Stimulated activated CD4-positive, alpha-beta T cell treated with anti-CD3 and anti-CD28 coated beads, TNF-alpha, amount 100 ng/mL, for 1 hour (primary cell): ENCODE measurements around the gene AUTS2.

ENCODE experiments used
- DNase-seq, 3 donors: peaks; one replicate each; pipeline ENCODE4 v3.0.0-alpha.2; 2020; ENCODE audit warnings: low read depth in 3 of 3, low spot score in 1 of 3

The AUTS2 gene

DNA sequence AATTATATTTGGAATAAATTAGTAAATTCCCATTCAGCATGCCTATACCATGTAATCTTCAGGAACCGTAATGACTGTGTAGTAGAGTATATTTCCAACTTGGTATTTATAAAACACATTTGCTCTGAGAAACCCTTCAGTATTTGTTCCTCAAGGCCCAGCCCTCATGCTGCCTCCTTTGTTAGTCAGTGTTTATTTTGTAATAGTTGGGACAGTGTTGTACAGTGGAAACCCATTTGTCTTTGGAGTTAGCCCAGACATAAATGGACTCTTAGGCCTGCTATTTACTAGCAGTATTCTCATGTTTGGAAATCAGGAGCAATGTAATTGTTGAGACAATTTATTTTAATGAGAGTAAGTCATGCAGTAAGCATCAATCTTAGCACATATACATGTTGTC, 686.9 kb downstream of the AUTS2 start:
- no peak for DNase-seq

DNA sequence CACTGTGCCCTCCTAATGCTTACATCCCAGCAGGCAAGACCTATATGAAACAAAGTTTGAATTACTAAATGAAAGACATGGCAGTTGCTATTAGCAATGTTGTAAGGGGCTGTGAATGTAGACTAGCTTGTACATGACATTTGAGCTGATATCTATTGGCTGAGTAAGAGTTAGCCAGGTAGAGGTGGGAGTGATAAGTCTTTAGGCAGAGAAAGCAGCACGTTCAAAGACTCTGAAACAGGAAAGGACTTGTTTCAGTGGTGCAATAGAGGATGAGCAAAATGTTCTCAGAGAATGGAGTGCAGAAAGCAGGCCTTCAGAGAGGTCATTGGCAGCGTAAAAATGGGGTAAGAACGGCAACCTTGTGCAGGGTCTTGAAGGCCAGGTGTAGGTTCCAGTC, 687.6 kb downstream of the AUTS2 start:
- DNase-seq = no peak

DNA sequence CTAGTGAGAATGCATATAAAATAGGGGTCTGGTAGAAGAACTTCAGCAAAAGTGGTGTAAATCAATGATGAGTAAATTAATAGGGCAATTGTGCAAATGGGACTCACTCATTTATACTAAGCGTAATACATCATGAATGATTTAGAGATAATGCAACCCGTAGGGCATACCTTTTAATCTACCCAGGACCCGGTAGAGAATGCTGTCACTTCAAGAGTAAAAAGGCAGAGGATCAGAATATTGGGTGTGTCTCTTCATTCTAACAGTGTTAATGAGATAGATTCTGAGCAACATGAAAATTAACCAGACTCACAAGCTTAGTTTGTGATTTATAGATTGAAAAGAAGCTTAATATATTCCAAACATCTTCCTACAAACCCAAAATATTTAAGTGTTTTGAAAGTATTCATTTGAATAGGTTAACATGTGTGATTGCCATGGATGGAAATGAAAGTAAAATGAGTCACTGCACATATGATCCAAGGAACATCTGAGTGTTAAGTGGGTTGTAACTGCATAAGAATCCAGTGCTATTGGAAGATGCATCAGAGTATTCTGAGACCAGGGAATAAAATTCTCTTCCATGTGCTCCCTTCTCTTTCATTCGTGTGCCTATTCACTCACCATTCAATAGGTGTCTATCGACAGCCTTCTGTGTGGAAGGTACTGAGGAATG, 690.6 kb downstream of the AUTS2 start:
- no peak for DNase-seq

DNA sequence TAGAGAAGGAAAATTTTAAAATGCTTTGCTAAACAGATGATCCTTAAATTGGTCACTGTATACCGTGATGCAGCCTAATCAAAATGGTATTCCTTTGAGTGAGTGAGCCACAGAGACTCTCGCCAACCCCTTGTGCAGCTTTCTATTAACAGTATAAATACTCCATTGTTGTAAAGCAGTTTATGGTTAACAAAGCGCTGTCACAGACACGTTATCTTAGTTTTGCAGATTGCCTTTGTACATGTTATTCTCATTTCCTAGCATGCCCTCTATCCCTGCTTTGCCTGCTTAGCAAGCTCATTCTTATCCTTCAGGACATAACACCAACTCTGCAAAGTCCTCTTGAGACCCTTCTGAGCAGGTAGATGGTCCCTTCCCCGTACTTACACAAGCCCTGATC, 694.4 kb downstream of the AUTS2 start:
- DNase-seq = no peak

DNA sequence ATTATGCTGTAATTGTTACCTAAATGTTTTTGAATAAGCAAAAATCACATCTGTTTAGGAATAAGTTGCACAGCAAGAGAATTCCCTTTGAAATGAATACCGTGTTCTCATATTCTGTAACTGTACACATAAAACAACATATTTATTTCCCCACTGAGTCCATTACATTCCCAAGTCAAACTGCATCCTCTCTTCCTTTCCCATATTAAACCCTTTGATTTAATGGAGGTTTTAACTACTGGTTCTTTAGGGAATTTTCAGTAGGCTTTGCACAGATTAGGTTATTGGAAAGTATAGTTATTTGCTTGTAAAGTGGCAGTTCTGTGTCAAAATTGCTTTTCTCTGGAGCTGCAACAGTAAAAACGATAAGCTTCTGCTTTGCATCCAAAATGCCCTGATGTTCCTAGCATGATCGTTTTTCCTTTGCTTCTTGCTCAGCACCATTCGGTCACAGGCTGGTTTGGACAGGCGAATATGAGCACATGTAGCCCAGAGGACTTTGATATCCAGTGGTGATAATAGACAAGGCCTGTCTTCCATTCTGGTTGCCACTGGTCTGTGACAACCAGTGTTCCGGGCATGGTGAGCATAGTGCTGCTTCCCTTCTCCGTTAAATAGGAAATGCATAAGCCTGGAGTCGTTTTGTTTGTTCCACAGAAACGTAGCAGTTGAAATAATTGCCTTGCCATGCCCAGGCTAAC, 696.1 kb downstream of the AUTS2 start:
- no peak for DNase-seq

DNA sequence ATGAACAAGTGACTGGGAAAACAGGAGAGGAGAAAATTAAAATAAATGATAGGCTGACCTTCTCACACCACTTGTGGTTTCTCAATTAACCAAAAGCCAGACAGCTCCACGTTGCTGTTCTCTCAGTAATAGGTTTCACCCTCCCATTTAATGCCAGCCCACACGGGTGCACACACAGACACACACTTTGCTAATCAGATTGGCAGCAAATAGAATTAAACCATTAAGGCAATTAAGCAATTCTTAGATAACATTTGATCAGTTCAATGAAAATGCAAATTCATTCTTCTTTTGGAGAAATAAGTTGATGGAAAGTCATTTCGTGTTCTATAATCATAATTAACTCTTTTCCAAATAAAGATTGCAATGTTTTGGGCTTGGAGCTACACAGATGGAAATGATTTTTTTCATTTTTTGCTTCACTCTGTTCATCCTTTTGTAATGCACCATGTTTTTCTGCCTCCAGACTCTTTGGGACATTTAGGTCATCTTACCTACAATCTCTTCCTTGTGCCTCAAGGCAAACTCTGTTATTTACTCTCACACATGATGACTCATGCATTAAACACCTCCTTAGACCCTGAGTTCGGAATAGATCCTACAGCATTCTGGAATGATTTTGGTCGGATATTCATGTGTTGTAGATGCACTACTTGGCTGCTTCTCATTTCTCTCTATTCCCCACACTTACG, 700.7 kb downstream of the AUTS2 start:
- DNase-seq = no peak

DNA sequence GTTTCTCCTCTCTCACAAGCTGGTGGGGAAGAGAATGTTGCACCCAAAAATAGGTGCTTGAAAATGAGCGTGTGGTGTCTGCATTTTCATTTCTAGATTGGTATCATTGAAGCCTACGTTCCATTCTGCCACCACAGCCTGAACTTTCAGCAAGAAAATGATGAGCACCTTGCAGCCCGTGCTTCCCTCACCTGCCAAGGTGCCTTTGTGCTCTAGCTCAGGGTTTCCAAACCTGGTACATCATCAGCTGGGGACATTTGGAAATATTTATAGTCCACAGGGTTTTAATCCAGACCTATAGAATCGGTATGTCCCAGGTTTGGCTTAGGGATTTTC, 701.2 kb downstream of the AUTS2 start:
- no peak for DNase-seq

DNA sequence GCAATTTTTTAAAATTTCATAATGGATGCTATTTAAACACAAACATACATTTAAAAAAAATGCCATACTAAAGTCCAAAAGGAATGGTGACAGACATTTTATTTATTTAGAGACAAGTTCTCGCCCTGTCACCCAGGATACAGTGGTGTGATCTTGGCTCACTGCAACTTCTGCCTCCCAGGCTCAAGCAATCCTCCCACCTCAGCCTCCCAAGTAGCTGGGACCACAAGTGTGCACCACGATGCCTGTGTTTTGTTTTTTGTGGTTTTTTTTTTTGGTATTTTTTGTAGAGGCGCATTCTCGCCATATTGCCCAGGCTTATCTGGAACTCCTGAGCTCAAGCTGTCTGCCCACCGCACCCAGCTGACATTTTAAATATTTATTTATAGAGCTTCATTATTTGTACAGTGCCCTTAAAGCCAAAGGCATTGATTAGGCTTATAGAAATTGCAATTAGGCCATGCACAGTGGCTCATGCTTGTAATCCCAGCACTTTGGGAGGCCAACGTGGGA, 703.5 kb downstream of the AUTS2 start:
- no peak for DNase-seq

DNA sequence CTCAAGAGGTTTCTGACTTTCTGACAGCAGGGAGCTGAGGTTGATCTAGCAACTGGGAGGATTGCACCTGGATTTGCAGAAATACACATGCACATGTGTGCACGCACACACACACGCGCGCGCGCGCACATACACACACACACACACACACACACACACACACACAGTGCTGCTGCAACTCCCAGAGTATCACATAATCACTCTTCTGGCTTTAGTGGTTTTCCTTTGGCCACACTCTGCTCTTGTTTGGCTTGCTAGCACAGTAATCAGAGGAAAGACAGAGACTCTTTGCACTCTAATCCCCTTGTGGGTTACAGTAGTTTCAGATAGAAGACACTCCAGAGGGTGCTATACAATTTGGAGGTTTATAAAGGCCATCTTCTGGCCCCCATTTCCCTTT, 705.0 kb downstream of the AUTS2 start:
- DNase-seq = no peak

DNA sequence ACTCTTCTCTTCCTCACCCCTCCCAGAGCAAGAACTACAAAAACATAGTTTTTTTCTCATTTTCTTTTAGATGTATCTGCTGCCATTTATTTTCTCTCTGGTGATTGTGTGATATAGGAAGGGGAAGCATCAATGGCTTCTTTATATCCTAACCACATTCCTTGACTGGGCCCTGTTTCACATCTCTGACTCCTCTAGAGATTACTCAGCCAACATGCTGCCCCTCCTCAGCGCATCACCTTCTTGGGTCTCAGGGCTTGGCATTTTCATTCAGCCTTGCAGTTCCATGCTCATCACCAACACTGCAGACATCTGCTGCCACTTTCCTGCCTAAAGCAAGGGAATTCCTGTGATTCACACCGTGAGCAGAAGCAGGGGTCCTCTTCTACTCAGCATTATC, 705.5 kb downstream of the AUTS2 start:
- DNase-seq = no peak

DNA sequence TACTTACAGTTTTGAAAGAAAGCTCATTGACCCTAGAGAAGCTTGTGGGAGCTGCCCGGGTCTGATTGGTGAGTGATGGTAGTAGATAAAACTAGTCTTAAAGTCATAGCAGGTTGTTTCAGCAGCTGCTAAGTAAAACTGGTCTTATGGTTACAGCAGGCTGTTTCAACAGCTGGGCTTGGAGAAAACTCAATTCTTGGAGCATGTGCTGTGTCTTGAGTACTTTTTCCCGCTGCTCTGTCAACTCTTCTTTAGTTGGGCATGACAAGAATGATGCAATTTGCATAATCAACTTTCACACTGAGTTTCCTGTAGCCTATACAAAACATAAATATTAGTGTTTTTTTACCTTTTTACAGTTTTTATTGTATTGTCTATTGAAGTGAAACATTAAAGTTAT, 707.9 kb downstream of the AUTS2 start:
- DNase-seq = no peak

DNA sequence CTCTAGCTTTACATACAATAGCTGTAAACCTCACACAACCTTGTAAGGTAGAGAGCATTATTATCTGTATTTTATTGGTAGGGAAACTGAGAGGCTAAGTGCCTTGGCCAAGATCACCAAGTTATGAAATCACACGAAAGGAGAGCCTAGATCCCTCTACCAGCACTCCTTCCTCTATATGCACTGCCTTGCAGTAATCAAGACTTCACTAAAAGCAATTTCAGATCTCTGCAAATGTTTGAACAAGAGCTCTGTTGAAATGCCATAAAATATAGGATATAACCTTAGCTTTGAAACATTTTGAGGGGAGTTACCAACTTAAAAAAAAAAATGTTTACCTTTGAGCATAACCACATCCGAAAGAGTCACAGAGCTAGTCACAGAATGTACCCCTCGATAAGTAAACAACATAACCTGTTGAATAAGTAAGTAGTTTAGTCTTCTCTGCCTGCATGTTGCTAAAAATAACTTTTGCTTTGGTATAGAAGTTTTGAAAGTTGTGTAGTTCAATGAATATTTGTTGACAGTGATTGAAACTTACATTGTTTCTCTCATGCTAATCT, 709.4 kb downstream of the AUTS2 start:
- no peak for DNase-seq

DNA sequence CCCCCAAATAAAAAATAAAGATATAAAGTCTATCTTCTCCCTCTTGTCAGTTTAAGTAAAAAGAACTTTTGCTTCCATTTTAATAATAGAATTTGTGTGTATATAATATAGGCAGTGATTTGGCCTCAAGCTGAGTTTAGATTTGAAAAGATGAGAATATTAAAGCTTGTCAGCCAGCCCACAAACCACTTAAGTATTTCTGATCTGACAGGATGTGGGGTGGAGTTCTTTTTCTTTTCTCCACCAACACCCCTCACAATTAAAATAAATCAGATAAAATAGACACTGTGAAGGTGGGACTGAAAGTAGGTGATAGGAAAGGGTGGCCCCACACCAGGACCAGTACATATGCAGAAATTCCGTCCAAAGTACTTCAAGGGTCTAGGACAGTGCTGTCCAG, 714.1 kb downstream of the AUTS2 start:
- DNase-seq = no peak

DNA sequence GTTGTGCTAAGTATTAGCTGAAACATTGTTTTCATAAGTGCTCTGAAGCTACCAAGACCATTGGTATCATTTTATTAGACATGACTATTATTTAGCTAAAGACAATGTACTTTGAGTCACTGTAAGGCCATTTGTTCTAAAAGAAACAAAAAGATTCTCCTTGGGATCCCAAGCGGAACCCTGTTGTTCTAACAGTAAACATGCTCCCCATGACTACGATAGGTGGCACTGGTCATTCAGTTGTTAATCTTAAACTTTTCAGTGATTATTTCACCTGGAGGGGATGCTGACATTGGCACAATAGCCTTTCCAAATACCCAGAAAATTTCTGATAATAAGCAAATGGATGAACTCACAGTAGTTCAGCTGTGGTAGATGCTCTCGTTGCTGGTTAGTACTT, 715.0 kb downstream of the AUTS2 start:
- no peak for DNase-seq

DNA sequence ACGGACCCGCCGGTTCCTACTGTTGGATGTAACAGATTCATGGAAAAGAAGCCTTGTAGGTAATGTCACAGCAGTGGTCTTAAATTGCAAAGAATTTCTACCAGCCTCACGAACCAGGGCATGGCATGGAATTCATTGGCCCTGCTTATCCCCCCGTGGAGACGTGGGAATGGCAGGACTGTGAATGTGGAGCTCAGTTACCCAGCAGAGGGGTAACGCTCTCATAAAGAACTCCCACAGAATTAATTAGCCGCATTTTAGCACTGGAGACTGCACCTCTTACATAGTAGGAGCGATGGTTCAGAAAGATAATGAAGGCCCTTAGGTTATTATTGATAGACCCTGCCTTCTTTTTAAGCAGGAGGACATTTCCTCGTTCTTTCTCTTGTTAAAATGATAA, 715.4 kb downstream of the AUTS2 start:
- no peak for DNase-seq

DNA sequence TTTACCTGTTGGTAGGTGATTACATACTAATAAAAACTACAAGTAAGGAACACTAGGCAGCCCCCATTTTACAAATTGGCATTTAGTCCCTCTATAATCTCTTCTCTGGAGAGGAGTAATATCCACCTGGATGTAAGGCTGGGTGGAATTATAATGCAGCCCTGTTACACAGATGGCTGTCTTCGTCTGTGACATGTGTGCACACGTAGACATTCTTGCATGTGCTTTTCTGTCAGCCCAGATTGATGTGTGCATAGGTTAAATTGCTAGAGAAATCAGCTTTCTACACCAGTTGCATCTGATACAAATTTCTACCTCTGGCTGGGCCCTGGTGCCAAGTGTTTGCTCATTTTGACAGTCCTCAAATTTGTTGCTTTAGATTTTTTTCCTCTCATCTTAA, 715.9 kb downstream of the AUTS2 start:
- no peak for DNase-seq

DNA sequence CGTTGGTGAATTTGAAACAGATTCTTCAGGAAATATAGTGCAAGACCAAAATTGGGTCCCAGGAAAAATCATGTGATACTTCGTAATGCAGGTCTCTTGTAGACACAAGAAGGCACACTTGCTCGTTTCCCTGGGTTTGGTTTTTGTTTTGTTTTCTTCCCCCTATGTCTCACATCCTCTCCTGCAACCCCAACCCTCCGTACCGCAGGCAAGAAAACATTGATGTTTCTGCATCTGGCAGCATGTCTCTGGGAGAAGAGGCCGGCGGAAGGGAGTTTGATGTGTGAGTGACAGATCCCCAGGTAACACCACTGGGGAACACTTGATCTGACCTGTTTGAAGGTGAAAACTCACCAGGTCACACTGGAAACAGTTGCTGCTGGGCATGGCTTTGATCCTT, 718.5 kb downstream of the AUTS2 start:
- peak in 1 of 3 donors; percentile 2 for DNase-seq

DNA sequence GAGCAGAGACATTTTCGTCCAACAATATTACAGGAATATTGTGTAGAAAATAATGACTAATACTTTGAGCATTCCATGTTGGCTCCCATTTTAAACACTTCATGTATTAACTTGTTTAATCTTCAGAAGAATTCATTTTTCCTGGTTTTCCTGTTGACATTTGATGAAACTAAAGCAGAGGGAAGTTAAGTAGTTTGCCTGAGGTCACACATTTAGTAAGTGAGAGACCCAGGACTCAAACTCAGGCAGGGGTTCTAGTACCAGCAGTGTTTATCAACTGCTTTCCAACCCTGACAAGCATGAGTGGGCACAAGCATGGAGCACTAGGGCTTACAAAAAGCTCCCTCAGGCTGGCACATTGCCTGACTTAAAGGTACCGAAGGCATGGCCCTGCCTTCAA, 719.1 kb downstream of the AUTS2 start:
- no peak for DNase-seq

DNA sequence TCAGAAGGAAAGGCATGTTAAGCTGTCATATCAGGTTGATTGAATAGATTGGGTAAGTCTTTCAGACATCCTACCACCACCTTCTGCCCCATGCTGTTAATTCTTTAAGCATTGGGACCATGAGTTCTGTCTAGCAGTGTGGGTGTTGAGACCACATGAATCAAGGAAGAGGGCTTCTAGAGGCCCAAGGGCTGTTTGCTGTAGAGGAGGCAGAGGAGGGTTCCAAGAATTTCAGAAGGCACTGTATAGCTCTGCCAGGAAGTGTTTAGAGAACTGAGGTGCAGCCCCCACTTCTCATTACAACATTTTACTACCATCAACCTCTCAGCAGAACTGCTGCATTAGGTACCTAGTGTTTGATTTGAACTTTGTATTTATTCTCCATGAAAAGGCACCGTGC, 720.2 kb downstream of the AUTS2 start:
- no peak for DNase-seq

DNA sequence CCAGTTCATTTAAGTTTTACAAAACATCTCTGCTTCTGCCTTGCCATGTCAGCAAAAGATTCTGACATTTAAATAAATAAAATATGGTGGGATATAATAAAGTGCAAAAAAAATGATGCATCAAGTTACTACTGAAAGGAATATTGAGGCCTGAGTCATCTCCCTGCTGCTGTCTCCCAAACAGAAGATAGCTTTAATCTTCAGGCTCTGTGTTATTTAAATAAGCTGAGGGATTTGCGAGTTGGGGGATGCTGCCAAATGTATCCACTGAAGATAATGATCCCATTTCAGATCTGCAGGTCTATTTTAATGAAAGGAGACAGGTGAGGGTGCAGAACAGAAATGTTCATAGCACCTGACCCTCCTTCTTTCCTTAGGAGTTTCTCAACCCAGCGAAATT, 720.8 kb downstream of the AUTS2 start:
- no peak for DNase-seq

DNA sequence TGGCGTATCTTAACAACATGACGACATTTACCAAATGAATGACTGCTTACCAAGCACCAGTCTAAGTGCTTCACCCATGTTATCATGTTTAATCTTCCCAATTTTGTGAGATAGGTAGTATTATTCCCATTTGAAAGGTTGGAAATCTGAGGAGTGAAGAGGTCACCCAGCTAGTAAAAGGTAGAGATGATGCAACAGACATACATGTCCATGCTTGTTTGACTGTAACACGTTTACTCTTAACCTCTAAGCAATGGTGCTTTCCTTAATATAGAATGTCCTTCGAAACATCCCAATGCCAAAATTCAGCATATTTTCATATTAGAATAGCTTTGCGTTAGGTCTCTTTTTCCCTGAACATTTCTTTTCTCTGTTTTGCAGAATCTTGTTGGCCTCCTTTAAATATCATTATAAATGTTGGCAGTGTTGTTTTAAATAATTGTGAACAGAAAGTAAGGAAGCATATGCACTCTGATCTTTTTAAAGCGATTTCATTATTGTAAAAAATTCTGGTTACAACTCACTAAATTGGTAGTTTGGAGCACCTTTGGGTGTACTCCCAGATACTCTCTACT, 722.8 kb downstream of the AUTS2 start:
- no peak for DNase-seq

DNA sequence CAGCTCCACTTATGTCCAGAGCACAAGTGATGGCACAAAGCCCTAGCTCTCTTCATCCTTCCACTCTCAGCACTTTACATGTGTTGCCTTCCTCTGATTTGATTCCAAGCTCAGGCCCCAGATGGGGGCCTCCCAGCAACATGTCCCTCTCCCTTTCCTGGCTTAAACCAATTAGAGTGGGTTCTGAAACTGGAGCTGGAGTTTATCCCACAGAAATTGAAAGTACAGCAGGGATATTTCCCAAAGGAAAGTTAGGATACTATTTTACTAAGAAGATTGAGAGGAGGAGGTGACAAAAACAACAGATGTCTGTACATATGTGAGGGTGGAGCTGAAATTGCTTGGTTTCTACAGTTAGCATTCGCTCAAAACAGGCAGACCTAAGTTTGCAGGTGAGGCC, 724.6 kb downstream of the AUTS2 start:
- DNase-seq = no peak
